Hematopoietic multipotent progenitor cell treated with erythropoietin and hydrocortisone succinate and interleukin-3 and kit ligand, for 8 days (in vitro differentiated cells): ENCODE data around the gene CCDC183.
"Not testable (repeated sequence)": the region's sequence is repeated elsewhere in the genome, so short reads cannot be mapped to it uniquely, and the experiment has no call there.

Experiments
- DNase-seq: peaks from one replicate; pipeline ENCODE4 v3.0.0-alpha.2; 2015

Gene CCDC183

DNA sequence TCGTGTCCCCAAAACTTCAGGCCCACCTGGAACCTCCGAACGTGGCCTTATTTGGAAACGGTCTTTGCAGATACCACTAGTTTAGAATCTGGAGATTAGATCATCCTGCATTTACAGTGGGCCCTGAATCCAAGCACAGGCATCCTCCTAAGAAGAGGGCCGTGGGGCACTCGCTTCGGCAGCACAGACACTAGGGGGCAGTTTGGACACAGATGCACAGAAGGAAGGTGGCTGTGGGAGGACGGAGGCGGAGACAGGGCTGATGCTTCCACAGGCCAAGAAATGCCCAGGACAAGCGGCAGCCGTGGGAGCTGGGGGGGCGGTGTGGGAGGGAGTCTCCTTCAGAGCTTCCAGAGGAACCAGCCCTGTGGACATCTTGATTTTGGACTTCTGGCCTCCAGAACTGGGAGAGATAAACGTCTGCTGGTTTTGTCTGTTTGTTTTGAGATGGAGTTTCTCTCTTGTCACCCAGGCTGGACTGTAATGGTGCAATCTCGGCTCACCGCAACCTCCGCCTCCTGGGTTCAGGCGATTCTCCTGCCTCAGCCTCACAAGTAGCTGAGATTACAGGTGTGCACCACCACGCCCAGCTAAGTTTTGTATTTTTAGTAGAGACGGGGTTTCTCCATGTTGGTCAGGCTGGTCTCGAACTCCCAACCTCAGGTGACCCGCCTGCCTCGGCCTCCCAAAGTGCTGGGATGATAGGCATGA lies 35.1 kb upstream of the CCDC183 start:
- peak; percentile 70 for DNase-seq

DNA sequence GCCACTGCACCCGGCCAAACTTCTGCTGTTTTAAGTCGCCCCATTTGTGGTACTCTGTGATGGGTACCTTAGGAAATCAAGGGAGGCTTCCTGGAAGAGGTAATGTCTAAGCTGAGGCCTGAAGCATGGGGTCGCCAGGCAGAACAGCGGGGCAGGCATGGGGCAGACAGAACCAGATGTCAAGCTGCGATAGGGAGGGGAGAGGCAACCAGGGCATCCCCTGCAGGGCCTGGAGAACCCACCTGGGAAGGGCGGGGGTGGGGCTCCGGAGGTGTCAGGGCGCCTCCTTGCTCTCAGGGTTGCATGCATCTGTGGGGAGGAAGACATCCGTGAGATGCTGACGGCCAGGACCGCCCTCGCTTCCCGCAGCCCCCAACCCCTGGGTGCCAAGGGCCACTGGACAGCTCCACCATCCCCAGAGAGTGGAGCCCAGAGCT lies 34.6 kb upstream of the CCDC183 start:
- DNase-seq, result no peak

DNA sequence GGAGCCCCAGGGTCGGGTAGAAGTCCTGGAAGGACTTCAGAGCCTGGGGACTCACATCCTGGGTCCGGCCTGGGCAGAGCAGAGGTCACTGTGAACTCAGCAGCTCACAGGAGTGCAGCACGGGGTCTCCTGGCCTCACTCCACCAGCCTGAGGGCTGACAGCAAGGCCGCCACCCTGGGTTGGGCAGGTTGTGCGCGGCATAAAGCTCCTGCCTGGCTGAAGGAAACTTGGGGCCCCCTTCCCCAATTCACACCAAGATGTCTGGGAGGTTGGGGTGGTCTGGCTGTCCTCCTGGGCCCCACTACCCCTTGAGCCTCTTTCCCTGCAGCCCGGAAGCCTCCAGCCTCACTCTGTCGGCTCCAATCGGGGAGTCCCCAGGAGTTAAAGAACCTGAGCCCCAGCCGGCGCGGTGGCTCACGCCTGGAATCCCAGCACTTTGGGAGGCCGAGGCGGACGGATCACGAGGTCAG lies 33.9 kb upstream of the CCDC183 start:
- no peak for DNase-seq

DNA sequence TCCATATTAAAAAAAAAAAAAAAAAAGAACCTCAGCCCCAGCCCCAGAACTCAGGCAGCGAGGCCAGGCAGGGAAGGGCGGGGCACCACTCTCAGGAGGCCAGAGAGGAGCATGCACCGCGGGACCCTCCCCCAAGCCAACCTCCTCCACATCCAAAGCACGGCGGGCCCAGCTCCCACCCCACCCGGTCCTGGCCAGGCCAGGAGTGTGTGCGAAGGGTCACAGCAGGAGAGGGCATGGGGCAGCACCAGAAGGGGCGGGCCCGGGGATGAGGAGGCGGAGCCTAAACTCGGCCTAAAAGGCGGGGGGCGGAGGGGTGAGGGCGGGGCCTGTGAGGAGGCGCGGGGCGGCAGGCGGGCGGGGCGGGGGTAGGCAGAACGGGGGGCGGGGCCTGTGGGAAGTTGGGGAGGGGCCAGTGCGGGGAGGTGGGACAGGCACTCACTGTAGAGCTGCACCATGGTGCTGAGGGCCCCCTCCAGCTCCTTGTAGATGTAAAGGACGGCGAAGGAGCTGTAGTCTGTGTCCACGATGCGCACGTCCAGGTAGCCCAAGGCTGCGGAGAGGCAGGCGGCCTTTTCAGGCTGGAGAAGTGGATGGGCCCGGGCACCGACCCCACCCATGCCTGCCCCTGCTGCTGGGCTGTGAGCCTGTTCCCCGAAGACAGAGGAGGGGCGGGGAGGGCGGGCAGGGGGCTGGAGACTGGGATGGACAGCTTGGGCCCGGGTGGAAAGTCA lies 33.1 kb upstream of the CCDC183 start:
- peak; percentile 58 for DNase-seq

DNA sequence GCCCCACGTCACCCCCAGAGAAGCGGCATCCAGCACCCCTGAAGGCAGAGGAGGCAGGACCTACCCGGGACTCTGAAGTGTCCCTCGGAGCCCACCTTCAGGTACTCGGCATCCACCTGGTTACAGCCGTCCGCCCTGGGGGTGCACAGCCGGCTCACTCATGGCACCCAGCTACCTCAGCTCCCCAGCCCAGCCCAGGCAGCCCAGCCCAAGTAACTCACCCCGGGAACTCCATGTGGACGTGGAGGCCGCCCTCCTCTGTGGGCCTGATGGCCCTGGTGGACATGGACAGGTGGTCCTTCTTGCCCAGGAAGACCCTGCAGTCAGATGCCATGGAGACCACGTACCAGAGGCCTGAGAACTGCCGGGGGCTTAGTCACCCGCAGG lies 32.5 kb upstream of the CCDC183 start:
- no peak for DNase-seq

DNA sequence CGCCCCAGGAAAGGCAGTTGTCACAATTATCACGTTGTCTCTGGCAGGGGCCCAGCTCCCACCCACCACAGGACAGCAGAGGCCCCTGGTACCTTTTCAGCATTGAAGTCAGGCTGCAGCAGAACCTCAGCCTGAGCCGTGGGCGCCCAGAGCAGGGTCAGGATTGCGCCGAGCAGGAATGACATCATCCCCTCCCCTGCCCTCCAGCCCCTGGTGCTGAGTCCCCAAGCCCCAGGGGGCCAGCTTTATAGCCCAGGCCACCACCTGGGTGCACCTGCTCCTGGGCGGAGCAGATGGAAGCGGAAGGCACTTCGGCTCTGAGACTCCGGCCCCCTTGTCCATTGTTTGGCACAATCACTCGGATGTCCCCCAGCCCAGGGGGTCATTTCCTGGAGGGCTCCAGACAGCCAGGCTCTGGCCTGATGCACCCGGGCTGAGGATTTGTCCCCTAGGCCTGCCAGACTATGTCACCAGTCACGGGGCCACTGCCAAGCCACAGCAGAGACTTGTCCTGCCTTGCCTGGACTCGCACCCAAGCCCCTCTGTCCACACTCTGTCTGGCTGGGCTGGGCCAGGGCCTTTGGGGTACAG lies 31.7 kb upstream of the CCDC183 start, which contains the start of gene LCN15:
Gene LCN15, minus strand, starts transcription at position 218 of the 591 bp plus-strand sequence. Its CDS starts 30 bp downstream, at position 188.
- no peak for DNase-seq

DNA sequence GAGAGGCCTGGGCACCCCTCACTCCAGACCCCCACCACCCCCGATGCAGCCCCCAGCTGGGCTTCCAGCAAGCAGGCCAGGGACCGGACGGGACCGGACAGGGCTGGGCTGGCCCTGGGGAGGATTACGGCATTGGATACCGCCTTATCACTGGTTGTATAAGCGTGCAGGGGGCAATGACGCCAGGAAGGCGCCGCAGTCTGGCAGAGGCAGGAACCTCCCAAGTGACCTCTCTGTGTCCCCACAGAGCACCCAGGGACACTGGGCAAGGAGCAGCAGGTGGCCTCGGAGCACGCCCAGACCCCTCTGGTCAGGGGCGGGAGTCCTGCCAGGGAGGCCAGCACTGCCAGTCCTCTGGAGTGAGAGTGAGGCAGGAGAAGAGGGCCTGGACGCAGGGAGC lies 31.1 kb upstream of the CCDC183 start:
- no peak for DNase-seq

DNA sequence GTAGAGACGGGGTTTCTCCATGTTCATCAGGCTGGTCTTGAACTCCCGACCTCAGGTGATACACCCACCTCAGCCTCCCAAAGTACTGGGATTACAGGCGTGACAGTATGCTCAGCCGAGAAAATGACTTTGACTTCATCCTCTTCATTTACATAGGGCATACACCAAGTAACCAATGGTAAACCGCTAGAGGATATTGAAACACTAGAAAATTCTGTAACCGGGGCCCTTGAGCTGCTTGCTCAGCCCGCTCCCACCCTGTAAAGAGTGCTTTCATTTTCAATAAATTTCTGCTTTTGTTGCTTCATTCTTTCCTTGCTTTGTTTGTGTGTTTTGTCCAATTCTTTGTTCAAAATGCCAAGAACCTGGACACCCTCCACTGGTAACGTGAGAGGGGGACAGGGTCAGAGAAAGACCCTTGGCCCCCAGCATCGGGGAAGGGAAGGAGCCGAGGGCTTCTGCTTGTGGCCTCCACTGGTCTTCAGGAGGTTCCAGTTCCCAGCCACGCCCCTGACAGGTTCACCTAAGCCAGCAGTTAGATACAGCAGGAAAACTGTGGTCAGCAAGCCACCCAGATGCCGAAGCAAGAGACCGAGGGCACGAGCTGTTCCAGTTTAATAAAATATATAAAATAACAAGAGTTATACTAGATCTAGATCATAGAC lies 30.3 kb upstream of the CCDC183 start:
- DNase-seq, result not testable (repeated sequence)

DNA sequence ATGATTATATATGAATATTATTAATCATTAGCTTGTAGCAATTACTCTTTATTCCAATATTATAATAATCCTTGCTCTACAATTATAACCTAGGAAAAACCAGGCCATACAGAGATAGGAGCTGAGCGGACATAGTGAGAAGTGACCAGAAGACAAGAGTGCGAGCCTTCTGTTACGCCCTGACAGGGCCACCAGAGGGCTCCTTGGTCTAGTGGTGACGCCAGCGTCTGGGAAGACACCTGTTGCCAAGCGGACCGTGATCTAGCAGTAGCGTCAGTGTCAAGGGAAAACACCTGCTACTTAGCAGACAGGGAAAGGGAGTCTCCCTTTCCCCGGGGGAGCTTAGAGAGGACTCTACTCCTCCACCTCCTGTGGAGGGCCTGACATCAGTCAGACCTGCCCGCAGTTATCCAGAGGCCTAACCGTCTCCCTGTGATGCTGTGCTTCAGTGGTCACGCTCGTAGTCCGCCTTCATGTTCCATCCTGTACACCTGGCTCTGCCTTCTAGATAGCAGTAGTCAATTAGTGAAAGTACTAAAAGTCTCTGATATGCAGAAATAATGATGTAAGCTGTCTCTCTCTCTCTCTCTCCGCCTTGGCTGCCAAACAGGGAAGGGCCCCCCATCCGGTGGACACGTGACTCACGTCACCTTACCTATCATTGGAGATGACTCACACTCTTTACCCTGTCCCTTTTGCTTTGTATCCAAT lies 29.6 kb upstream of the CCDC183 start:
- DNase-seq, result peak; percentile 64

DNA sequence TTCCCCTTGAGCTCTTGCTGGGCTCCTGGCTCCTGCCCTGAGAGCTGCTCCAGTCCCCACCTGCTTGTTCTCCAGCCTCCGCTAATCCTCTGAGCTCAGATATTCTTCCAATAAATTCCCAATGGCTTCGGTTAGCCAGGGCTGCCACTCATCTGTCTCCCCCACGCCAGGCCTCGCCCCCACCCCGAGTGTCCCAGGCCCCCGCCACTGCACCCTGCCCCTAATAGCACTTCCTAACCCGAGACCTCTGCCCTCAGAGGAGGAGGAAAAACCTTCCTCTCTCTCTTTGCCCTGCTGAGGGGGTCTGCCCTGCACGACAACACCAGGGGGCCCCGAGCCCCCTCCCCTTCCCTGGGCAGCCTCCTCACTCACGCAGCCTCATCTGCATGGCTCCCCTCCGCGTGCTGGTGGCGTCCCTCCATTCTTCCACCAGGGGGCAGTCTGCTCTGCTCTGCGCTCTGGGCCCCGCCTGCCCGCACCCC lies 26.4 kb upstream of the CCDC183 start:
- DNase-seq, result peak; percentile 58

DNA sequence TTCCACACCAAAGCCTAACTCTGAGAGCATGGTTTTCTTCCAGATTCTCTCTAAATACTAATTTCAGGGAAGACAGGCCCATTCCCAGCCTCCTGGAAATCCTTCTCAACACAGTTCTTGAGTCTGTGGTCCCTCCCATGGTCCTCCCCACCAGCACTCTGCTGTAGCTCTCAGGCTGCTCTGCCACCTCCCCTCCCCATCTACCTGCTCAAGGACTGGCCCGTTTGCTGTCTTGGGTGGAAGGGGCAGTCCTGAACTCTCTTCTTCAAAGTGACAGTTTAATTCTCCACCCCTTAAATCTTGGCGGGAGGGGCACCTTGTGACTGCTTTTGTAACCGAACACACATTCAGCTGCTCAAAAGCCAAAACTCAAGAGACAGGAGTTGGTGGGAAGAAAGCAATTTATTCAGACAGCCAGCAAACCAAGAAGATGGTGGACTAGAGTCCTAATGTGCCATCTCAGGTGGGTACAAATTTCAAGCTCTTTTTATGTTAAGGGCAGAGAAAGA lies 24.2 kb upstream of the CCDC183 start:
- peak; percentile 71 for DNase-seq

DNA sequence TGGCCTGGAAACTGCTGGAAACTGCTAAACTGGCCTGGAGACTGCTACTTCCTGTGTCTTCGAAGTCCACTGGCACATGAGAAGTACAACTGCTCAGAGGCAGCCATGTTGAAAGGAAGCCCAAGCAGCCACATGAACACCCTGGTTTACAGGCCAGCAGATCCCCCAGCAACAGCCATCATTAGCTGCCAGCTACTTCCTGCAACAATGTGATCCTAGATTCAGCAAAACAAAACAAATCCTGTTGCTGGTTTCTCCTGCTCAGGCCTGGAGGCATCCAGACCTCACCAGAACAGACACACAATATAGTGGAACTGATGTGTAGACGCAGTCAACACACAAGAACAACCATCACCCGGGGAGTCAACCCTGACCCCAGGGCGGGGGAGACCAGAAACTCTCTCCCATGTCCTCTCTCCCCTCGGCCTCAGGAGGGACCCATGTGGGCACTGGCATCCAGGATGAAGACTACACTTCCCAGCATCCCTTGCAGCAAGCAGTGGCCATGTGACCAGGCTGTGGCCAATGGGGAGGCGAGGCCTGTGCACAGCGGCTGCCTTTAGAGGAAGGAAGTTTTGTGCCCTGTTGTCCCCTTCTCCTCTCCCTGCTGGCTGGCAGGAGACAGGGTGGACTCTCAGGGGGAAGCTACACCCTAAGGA lies 22.6 kb upstream of the CCDC183 start:
- peak; percentile 70 for DNase-seq

DNA sequence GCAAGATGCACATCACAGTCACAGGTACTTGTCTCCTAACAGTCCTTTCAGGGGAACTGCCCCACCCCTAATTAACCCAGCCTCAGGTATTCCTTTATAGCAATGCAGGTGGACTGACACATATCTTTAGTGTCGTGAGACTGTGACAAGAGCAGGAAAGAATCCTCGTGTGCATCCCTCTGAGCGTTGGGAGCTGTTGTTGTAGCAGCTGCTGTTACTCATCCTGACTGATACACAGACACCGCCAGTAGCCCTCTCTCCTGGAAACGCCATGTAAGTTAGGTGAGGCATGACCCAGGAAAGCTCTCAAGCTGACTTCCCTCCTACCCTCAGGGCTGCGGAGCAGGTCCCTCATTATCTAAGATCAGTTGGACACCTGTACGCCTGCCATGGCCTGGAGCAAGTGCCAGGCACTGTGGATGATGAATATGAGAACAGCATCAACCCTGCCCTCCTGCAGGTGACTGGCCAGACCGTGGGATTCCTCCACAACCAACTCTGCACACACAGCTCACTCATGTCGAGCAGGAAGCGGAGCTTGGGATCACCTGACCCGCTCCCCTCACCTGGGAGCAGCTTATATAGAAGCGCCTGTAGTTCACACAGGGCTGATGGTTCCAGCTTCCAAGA lies 21.6 kb upstream of the CCDC183 start:
- no peak for DNase-seq

DNA sequence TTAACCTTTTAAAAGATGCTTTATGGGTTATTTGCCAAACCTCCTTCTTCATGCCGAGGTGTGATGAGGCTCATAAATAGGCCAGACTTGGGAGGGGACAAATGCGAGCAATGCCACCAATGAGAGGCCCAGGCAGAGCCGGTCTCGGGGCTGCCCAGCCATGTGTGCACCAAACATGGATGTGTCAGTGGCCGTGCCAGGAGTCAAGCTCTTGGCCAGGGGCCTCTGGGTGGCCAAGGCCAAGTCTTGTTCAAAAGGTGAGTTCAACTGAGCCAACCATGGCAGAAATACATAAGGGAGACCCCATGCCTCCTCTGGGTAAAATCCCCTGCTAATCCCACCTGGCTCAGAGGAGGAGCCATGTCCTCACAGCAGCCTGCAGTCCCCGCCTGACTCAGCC lies 20.9 kb upstream of the CCDC183 start:
- no peak for DNase-seq

DNA sequence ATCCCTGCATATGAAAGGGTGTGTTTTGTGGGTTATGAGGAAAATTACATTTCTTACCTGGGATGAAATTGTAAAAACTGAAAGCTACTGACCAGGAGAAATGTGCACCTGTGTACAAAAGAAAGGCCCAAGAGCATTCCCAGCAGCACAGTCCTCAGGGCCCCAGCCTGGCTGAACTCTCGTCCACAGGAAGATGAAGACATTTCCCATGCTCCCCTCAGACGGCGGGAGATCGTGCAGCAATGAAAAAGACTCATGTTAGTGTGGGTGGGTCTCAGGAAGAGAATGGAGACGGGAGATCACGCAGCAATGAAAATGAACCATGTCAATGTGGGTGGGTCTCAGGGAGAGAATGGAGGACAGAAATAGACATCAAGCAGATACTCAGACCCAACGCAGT lies 19.2 kb upstream of the CCDC183 start:
- DNase-seq, result no peak

DNA sequence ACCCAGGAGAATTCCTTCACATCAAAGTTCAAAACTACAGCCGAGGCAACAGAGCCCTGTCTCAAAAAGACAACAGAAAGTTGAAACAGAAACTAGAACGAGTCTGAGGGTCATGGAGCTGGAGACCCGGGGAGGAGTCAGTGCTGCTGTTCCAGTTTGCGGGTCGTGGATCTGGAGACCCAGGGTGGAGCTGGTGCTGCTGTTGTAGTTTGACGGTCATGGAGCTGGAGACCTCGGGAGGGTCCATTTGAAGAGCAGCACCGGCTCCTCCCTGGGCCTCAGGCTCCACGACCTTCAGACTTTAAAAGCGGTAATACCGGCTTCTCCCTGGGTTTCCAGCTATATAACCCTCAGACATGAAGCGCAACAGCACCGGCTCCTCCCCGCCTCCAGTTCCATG lies 18.8 kb upstream of the CCDC183 start:
- no peak for DNase-seq

DNA sequence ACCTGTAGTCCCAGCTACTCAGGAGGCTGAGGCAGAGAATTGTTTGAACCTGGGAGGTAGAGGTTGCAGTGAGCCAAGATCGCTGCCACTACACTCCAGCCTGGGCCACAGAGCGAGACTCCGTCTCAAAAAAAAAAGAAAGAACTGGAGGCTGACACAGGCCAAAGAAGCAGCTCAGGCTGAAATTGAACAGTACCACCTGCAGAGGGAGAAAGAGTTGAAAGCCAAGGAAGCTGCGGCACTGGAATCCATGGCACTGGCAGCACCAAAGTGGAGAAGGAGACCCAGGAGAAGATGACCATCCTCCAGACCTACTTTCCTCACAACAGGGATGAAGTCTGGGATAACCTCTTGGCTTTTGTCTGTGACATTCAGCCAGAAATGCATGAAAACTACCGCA lies 16.3 kb upstream of the CCDC183 start:
- no peak for DNase-seq

DNA sequence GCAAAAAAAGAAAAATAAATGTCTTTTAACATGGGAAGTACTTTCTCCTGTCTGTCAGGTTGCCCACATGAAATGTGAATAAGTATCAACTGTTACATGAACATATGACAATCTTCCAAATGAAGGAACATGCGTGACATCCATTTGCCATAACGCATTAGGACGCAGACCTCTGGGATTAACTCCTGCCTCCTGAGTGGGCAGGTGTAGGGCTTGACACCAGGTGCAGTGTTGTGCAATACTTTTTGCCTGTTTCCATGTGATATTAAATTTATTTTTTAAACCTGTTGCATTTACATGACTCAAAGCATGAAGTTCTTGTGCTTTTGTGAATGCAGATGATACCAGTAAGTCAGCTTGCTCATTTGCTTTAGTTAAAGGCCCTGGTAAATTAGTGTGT lies 13.7 kb upstream of the CCDC183 start:
- no peak for DNase-seq

DNA sequence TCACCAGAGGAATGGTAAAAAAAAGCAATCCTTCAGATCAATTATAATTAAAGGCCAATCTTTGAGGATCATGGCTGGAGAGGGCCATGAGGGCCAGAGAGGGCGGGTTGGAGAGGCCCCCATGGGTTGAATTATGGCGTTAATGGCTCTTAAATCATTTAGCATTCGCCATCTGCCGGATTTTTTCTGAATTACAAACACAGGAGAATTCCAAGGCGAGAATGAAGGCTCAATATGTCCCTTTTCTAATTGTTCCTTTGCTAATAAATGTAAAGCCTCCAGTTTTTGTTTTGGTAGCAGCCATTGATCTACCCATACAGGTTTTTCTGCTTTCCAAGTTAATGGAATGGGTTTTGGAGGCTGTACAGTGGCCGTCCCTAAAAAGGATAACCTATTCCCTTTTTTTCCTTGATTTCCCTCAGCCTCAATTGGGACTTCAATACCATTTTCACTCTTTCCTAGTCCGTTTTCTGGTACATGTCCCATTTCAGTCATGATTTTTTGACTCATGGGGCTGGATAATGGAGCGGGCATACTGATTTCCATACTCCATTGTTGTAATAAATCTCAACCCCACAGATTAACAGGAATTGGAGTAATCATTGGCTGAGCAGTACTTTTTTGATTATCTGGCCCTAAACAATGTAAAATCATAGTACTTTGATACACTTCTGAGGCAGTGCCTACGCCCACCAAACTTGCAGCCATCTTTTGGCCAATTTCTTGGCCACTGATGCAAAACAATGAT lies 11.7 kb upstream of the CCDC183 start:
- peak; percentile 75 for DNase-seq

DNA sequence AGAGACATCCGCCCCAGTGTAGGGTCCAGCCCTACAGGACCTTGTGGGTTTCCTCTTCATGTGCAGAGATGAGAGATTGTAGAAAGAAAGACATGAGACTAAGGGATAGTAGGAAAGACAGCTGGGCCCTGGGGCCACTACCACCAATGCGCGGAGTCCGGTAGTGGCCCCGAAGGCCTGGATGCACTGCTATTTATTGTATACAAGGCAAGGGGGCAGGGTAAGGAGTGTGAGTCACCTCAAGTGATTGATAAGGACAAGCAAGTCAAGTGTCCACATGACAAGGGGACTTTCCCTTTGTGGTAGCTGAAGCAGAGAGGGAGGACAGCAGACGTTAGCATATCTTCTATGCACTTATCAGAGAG lies 11.2 kb upstream of the CCDC183 start:
- peak; percentile 91 for DNase-seq
